ENCODE measurements around the gene TMEM43.
"Not testable (repeated sequence)": the region's sequence is repeated elsewhere in the genome, so short reads cannot be mapped to it uniquely, and the experiment has no call there.

The TMEM43 gene

DNA sequence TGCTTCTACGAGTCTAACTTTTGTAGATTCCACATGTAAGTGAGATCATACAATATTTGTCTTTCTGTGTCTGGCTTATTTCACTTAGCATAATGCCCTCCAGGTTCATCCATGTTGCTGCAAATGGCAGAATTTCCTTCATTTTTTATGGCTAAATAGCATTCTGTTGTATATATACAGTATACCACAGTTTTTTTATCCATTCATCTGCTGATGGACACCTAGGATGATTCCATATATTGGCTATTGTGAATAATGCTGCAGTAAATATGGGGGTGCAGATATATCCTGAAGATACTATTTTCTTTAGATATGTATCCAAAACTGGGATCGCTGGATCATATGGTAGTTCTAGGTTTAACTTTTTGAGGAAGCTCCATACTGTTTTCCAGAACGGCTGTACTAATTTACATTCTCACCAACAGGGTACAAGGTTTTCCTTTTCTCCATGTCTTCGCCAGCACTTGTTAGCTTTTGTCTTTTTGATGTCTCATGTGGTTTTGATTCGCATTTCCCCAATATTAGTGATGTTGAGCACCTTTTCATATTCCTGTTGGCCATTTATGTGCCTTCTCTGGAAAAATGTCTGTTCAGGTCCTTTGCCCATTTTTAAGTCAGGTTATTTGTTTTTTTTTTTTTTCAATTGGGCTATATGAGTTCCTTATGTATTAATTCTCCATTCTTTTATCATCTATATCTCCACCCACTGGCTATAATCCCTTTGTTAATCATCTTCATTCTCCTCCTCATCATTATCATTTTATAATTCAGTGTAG lies 27.0 kb upstream of the TMEM43 start:
- no peaks in the 10 kb centered on the region for H3K36me3 ChIP-seq (ENCODE audit: control insufficient read depth, low read length)
- H3F3A ChIP-seq (ENCODE audit: control insufficient read depth, insufficient read depth), result no peaks in the 10 kb centered on the region
- no peaks in the 10 kb centered on the region for H4K20me1 ChIP-seq (ENCODE audit: control insufficient read depth, insufficient read depth, low read depth, low read length)
- H3K4me2 ChIP-seq (ENCODE audit: low read length), result no peak overlapping the region
- H3K9me3 ChIP-seq (ENCODE audit: control insufficient read depth, insufficient read depth, low read length), result 0 out of 2 replicates have a peak, but pooled peaks cover 3% of the 10 kb centered on the region
- H3K27ac ChIP-seq (ENCODE audit: low read depth, low read length), result no peak overlapping the region
- peaks cover 12% of the 10 kb centered on the region for H3K27me3 ChIP-seq (ENCODE audit: control insufficient read depth, low read length)
- no peak overlapping the region for H3K4me3 ChIP-seq (ENCODE audit: low read length)
- no peaks in the 10 kb centered on the region for H3K9me2 ChIP-seq (replicated peaks; ENCODE audit: control insufficient read depth, low read length)
- no peaks in the 10 kb centered on the region for H3K4me1 ChIP-seq (ENCODE audit: control insufficient read depth, low read length)
- no peaks in the 10 kb centered on the region for H3K79me2 ChIP-seq (ENCODE audit: control insufficient read depth, low read length)
- TF ChIP-seq, protein P1, sequence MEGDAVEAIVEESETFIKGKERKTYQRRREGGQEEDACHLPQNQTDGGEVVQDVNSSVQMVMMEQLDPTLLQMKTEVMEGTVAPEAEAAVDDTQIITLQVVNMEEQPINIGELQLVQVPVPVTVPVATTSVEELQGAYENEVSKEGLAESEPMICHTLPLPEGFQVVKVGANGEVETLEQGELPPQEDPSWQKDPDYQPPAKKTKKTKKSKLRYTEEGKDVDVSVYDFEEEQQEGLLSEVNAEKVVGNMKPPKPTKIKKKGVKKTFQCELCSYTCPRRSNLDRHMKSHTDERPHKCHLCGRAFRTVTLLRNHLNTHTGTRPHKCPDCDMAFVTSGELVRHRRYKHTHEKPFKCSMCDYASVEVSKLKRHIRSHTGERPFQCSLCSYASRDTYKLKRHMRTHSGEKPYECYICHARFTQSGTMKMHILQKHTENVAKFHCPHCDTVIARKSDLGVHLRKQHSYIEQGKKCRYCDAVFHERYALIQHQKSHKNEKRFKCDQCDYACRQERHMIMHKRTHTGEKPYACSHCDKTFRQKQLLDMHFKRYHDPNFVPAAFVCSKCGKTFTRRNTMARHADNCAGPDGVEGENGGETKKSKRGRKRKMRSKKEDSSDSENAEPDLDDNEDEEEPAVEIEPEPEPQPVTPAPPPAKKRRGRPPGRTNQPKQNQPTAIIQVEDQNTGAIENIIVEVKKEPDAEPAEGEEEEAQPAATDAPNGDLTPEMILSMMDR (IDR thresholded peaks at IDR 0.05; ENCODE audit: low read depth, low read length, poor library complexity, severe bottlenecking), result no peak
- no peak for TF ChIP-seq EZH2phosphoT487 (IDR thresholded peaks at IDR 0.05; ENCODE audit: borderline replicate concordance, low read length)

DNA sequence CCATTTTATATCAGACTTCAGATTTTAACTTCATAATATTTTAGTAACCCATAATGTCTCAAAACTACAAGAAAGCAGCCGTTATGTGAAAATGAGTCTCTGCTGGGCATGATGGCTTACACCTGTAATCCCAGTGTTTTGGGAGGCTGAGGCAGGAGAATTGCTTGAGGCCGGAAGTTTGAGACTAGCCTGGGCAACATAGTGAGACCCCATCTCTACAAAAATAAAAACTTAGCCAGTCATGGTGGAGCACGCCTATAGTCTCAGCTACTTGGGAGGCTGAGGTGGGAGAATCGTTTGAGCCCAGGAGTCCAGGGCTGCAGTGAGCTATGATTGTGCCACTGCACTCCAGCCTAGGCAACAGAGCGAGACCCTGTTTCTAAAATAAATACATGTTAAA lies 15.0 kb upstream of the TMEM43 start:
- H3K4me1 ChIP-seq (ENCODE audit: control insufficient read depth, low read length); H3K27ac ChIP-seq (ENCODE audit: low read depth, low read length); H3K9me2 ChIP-seq (replicated peaks; ENCODE audit: control insufficient read depth, low read length); H3K4me2 ChIP-seq (ENCODE audit: low read length); H3K79me2 ChIP-seq (ENCODE audit: control insufficient read depth, low read length); H4K20me1 ChIP-seq (ENCODE audit: control insufficient read depth, insufficient read depth, low read depth, low read length); H3K4me3 ChIP-seq (ENCODE audit: low read length); H3K27me3 ChIP-seq (ENCODE audit: control insufficient read depth, low read length); H3K9me3 ChIP-seq (ENCODE audit: control insufficient read depth, insufficient read depth, low read length); H3F3A ChIP-seq (ENCODE audit: control insufficient read depth, insufficient read depth): not testable (repeated sequence)
- H3K36me3 ChIP-seq (ENCODE audit: control insufficient read depth, low read length), result peaks cover 38% of the 10 kb centered on the region

DNA sequence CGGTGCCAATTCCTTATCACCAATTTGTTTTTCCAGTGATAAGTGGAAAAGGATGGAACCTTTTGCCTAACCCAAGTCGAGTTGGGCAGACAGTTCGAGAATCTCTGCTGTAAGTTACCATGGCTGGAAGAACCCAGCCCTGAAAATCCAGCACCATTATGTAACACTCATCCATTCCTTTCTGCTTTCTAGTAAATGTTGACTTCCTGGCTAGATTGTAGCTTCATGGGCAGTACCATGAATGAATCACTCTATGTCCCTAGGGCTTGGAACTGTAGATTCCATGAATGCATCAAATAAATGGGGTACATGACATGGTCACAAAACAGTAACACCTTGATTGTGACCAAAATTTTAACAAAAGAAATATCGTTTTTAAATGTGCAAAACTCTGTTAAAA lies 14.2 kb upstream of the TMEM43 start:
- TF ChIP-seq EZH2phosphoT487 (IDR thresholded peaks at IDR 0.05; ENCODE audit: borderline replicate concordance, low read length), result no peak
- TF ChIP-seq, protein P1 (IDR thresholded peaks at IDR 0.05; ENCODE audit: low read depth, low read length, poor library complexity, severe bottlenecking), result no peak
- H3F3A ChIP-seq (ENCODE audit: control insufficient read depth, insufficient read depth), result peaks cover 4% of the 10 kb centered on the region; the same call in 1 of the 2 replicates
- no peaks in the 10 kb centered on the region for H3K79me2 ChIP-seq (ENCODE audit: control insufficient read depth, low read length)
- no peaks in the 10 kb centered on the region for H4K20me1 ChIP-seq (ENCODE audit: control insufficient read depth, insufficient read depth, low read depth, low read length)
- no peak overlapping the region for H3K4me3 ChIP-seq (ENCODE audit: low read length)
- H3K27me3 ChIP-seq (ENCODE audit: control insufficient read depth, low read length), result no peaks in the 10 kb centered on the region
- H3K9me2 ChIP-seq (replicated peaks; ENCODE audit: control insufficient read depth, low read length), result no peaks in the 10 kb centered on the region
- H3K4me1 ChIP-seq (ENCODE audit: control insufficient read depth, low read length), result no peaks in the 10 kb centered on the region
- no peaks in the 10 kb centered on the region for H3K9me3 ChIP-seq (ENCODE audit: control insufficient read depth, insufficient read depth, low read length)
- H3K36me3 ChIP-seq (ENCODE audit: control insufficient read depth, low read length), result peaks cover 47% of the 10 kb centered on the region
- H3K27ac ChIP-seq (ENCODE audit: low read depth, low read length), result no peak overlapping the region
- H3K4me2 ChIP-seq (ENCODE audit: low read length), result no peak overlapping the region

DNA sequence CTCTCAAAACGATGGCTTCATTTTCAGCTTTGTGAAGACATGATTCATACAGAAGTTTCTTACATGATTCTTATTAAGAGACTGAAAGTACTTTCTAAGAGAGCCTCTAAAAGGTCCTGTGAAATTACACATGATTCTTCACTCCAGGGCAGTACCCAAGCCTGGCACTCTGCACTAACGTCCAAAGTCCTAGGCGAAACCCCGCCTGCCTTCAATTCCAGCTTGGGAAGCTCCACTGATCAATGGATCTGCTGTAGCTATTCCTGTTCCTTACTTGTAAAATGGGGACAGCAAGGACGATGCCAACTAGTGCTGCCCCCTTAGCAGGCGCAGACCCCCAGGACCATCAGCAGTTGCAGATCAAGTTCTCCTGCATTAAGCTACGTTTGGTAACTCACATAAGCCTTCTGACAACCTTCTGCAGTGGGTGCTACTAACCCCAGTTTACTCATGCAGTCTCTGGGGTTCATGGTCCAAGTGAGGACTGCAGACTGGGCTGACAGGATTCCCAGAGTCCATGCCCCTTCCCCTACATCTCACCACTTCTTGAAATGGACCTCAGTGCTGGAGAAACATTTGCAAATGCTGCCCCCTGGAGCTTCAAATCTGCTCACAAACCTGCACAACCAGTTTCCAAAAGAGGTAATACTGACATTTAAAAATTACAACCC lies 10.8 kb upstream of the TMEM43 start:
- Histone ChIP-seq H4K20me1 (ENCODE audit: control insufficient read depth, insufficient read depth, low read depth, low read length) (peaks cover 4% of the 10 kb centered on the region; the same call in 1 of the 2 replicates), H3K9me2 (replicated peaks; ENCODE audit: control insufficient read depth, low read length) (no peaks in the 10 kb centered on the region), H3K36me3 (ENCODE audit: control insufficient read depth, low read length) (peaks cover 80% of the 10 kb centered on the region), H3F3A (ENCODE audit: control insufficient read depth, insufficient read depth) (peaks cover 4% of the 10 kb centered on the region; the same call in 1 of the 2 replicates), H3K79me2 (ENCODE audit: control insufficient read depth, low read length) (peaks cover 21% of the 10 kb centered on the region), H3K9me3 (ENCODE audit: control insufficient read depth, insufficient read depth, low read length) (no peaks in the 10 kb centered on the region), H3K4me2 (ENCODE audit: low read length) (no peak overlapping the region), H3K4me3 (ENCODE audit: low read length) (no peak overlapping the region), H3K27ac (ENCODE audit: low read depth, low read length) (no peak overlapping the region), H3K27me3 (ENCODE audit: control insufficient read depth, low read length) (no peaks in the 10 kb centered on the region), H3K4me1 (ENCODE audit: control insufficient read depth, low read length) (no peaks in the 10 kb centered on the region)
- TF ChIP-seq, protein P1 (IDR thresholded peaks at IDR 0.05; ENCODE audit: low read depth, low read length, poor library complexity, severe bottlenecking), result peak; percentile 18
- TF ChIP-seq EZH2phosphoT487 (IDR thresholded peaks at IDR 0.05; ENCODE audit: borderline replicate concordance, low read length), result no peak

Measured in DOHH2 (cell line).